Measurements from ENCODE around the gene MSRB3. TPM values are rescaled to one million over a fixed set of nuclear protein-coding genes. Genes with fewer than 3 reads are reported as not detected.

The MSRB3 gene
- total and polyA plus RNA-seq, 2 experiments from 2014 or later = 0.95 to 1.7 TPM

DNA sequence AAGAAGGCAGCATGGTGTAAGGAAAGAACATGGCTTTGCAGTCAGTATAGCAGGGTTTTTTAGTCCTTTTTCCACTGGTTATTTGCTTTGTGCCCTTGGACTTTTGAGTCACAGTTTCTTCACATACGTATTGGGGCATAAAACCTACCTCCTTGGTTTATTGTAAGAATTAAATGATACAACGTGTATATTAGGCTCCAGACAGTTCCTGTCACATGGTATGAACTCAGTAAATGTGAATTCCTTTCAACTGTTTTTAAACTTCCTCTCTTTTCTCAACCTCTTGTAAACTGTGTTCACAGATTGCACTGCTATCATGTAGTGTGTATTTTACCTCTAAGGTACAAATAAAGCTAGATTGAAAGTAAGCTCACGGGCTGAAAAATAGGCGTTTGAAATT lies 29.5 kb downstream of the MSRB3 start:
- no peak overlapping the region for H3K4me3 Mint-ChIP-seq
- H3K27me3 ChIP-seq (ENCODE audit: insufficient read depth) = no peaks in the 10 kb centered on the region
- H3K36me3 ChIP-seq (ENCODE audit: insufficient read depth) = no peaks in the 10 kb centered on the region
- DNase-seq (ENCODE audit: low spot score) (no peak), ATAC-seq (no peak)
- TF ChIP-seq EZH2phosphoT487 (IDR thresholded peaks at IDR 0.05; ENCODE audit: unreplicated experiment) (no peak), ZNF114 (CRISPR knock-in tag; IDR thresholded peaks at IDR 0.05) (no peak), ZNF331 (CRISPR knock-in tag; IDR thresholded peaks at IDR 0.05; ENCODE audit: low read depth) (no peak), STAT1 (IDR thresholded peaks at IDR 0.05; ENCODE audit: unreplicated experiment) (no peak), REST (IDR thresholded peaks at IDR 0.05; ENCODE audit: unreplicated experiment) (no peak), ZNF462 (CRISPR knock-in tag; IDR thresholded peaks at IDR 0.05) (no peak), JUNB (IDR thresholded peaks at IDR 0.05; ENCODE audit: unreplicated experiment) (no peak), POLR2AphosphoS5 (IDR thresholded peaks at IDR 0.05; ENCODE audit: low read depth) (no peak)
- TF ChIP-seq, protein P1, sequence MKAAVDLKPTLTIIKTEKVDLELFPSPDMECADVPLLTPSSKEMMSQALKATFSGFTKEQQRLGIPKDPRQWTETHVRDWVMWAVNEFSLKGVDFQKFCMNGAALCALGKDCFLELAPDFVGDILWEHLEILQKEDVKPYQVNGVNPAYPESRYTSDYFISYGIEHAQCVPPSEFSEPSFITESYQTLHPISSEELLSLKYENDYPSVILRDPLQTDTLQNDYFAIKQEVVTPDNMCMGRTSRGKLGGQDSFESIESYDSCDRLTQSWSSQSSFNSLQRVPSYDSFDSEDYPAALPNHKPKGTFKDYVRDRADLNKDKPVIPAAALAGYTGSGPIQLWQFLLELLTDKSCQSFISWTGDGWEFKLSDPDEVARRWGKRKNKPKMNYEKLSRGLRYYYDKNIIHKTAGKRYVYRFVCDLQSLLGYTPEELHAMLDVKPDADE (IDR thresholded peaks at IDR 0.05) = no peak
- TF ChIP-seq, protein P2, sequence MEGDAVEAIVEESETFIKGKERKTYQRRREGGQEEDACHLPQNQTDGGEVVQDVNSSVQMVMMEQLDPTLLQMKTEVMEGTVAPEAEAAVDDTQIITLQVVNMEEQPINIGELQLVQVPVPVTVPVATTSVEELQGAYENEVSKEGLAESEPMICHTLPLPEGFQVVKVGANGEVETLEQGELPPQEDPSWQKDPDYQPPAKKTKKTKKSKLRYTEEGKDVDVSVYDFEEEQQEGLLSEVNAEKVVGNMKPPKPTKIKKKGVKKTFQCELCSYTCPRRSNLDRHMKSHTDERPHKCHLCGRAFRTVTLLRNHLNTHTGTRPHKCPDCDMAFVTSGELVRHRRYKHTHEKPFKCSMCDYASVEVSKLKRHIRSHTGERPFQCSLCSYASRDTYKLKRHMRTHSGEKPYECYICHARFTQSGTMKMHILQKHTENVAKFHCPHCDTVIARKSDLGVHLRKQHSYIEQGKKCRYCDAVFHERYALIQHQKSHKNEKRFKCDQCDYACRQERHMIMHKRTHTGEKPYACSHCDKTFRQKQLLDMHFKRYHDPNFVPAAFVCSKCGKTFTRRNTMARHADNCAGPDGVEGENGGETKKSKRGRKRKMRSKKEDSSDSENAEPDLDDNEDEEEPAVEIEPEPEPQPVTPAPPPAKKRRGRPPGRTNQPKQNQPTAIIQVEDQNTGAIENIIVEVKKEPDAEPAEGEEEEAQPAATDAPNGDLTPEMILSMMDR (conservative IDR thresholded peaks at IDR 0.05; ENCODE audit: low read depth in 2 of 2) = no peak
- no peaks in the 10 kb centered on the region for H3K9me3 Mint-ChIP-seq
- H3K27me3 Mint-ChIP-seq (ENCODE audit: insufficient read depth, low read depth, poor library complexity) = no peaks in the 10 kb centered on the region
- H3K4me1 Mint-ChIP-seq = peaks cover 7% of the 10 kb centered on the region; the same call in 2 of the 3 replicates
- no peaks in the 10 kb centered on the region for H3K9me2 ChIP-seq (ENCODE audit: insufficient read depth)
- no peaks in the 10 kb centered on the region for H3K36me3 Mint-ChIP-seq (ENCODE audit: low read depth)
- H3K4me2 ChIP-seq = no peak overlapping the region
- no peak overlapping the region for H3K4me3 ChIP-seq
- H2AFZ ChIP-seq = peak overlapping the region; percentile 70
- no peaks in the 10 kb centered on the region for H3K4me1 ChIP-seq (ENCODE audit: insufficient read depth)
- H3K27ac ChIP-seq (ENCODE audit: low read depth) = no peak overlapping the region
- no peaks in the 10 kb centered on the region for H3K79me2 ChIP-seq (replicated peaks; ENCODE audit: insufficient read depth)
- no peaks in the 10 kb centered on the region for H4K20me1 ChIP-seq (replicated peaks; ENCODE audit: insufficient read depth)
- H3F3A ChIP-seq (replicated peaks; ENCODE audit: low read depth) = no peaks in the 10 kb centered on the region
- no peak overlapping the region for H3K27ac Mint-ChIP-seq
